IPS-NIHi11 (cell line): Measurements from ENCODE around the gene SHANK3.
"Not testable (repeated sequence)": the region's sequence is repeated elsewhere in the genome, so short reads cannot be mapped to it uniquely, and the experiment has no call there.

Experiments
- DNase-seq: peaks from one replicate; pipeline ENCODE4 v3.0.0; 2012; ENCODE audit warnings: mixed read lengths, low spot score

Gene SHANK3

GRCh38 chr22:50672471-50673230, at the start of gene SHANK3:
TSS of gene SHANK3 (plus strand) at chr22:50672823.
- peak; percentile 48 for DNase-seq

- no peak for DNase-seq
Measured at GRCh38 chr22:50624347-50625130, 48.1 kb upstream of the SHANK3 start.

- DNase-seq = no peak
Measured at GRCh38 chr22:50625131-50625567, 47.5 kb upstream of the SHANK3 start.

- no peak for DNase-seq
Measured at GRCh38 chr22:50625568-50626313, 46.9 kb upstream of the SHANK3 start.

- DNase-seq = no peak
Measured at GRCh38 chr22:50626314-50626849, 46.2 kb upstream of the SHANK3 start.

- DNase-seq = no peak
Measured at GRCh38 chr22:50626850-50627641, 45.6 kb upstream of the SHANK3 start.

GRCh38 chr22:50627642-50628542, 44.7 kb upstream of the SHANK3 start, which contains the start of gene ARSA:
TSS of gene ARSA (minus strand) at chr22:50628152. CDS start at chr22:50627779, 373 bp downstream.
- DNase-seq = peak; percentile 90

GRCh38 chr22:50628543-50629134, 44.0 kb upstream of the SHANK3 start:
- no peak for DNase-seq

GRCh38 chr22:50630376-50630775, 42.2 kb upstream of the SHANK3 start:
- no peak for DNase-seq

- no peak for DNase-seq
Measured at GRCh38 chr22:50633086-50633485, 39.5 kb upstream of the SHANK3 start.

- no peak for DNase-seq
Measured at GRCh38 chr22:50633771-50634170, 38.9 kb upstream of the SHANK3 start.

GRCh38 chr22:50635591-50635990, 37.0 kb upstream of the SHANK3 start:
- no peak for DNase-seq

- DNase-seq = not testable (repeated sequence)
Measured at GRCh38 chr22:50640296-50640695, 32.3 kb upstream of the SHANK3 start.

GRCh38 chr22:50640857-50641647, 31.6 kb upstream of the SHANK3 start:
- DNase-seq = no peak

GRCh38 chr22:50641696-50642607, 30.7 kb upstream of the SHANK3 start:
- peak; percentile 85 for DNase-seq

GRCh38 chr22:50643021-50643820, 29.4 kb upstream of the SHANK3 start:
- not testable (repeated sequence) for DNase-seq

GRCh38 chr22:50643821-50644101, 28.9 kb upstream of the SHANK3 start:
- DNase-seq = not testable (repeated sequence)
